CD4-positive, alpha-beta T cell (primary cell): ENCODE measurements around the gene EBF4. TPM values are rescaled to one million over a fixed set of nuclear protein-coding genes. Genes with fewer than 3 reads are reported as not detected.
A peak's percentile ranks its signal among the peaks of the same experiment; 100 is the strongest.

Source experiments
- ATAC-seq: fragments of 200-7000 bp; cut with Tn5 transposase; one replicate; pipeline ENCODE4 v1.10.0; 2022; ENCODE audit warnings: mild to moderate bottlenecking; ENCODE audit not compliant: poor library complexity
- CTCF ChIA-PET: fragments of 350-600 bp; sonication (Branson Sonifier 250); formaldehyde crosslinking; loops from one replicate; lab custom pipeline; 2021; ENCODE audit warnings: antibody characterized with exemption, inconsistent platforms; lab: Charles Lee
- POLR2A ChIA-PET: fragments of 350-600 bp; sonication (Branson Sonifier 250); formaldehyde crosslinking; loops from one replicate; lab custom pipeline; 2021; ENCODE audit warnings: antibody characterized with exemption, inconsistent platforms; lab: Charles Lee
- DNase-seq, 14 experiments: peaks; one replicate each; pipeline ENCODE4 v3.0.0-alpha.2; 2013 to 2020; ENCODE audit warnings: mixed read lengths in 2 of 14
- H3K27ac ChIP-seq, 2 donors: one replicate each; pipeline versions ENCODE4 v1.5.1 to v1.7.0; 2013; ENCODE audit warnings: low read length in 2 of 2, low read depth in 1 of 2, mild to moderate bottlenecking in 1 of 2
- H3K27me3 ChIP-seq, 2 experiments: 1 replicate in 1 of 2; 2 replicates in 1 of 2; pipeline versions ENCODE4 v1.6.1 to v1.7.0; 2013; ENCODE audit warnings: low read length in 2 of 2, control low read depth in 1 of 2, mild to moderate bottlenecking in 1 of 2, moderate library complexity in 1 of 2; ENCODE audit not compliant: insufficient read depth in 2 of 2, control insufficient read depth in 1 of 2
- H3K36me3 ChIP-seq: one replicate; pipeline ENCODE4 v1.6.1; 2013; ENCODE audit warnings: low read length, control low read depth; ENCODE audit not compliant: insufficient read depth
- H3K4me1 ChIP-seq: one replicate; pipeline ENCODE4 v1.6.1; 2013; ENCODE audit warnings: low read length, control low read depth; ENCODE audit not compliant: insufficient read depth
- H3K4me3 ChIP-seq: one replicate; pipeline ENCODE4 v1.5.1; 2013; ENCODE audit warnings: mild to moderate bottlenecking, low read length, moderate library complexity
- H3K9me3 ChIP-seq, 2 experiments: 1 replicate in 1 of 2; 2 replicates in 1 of 2; pipeline versions ENCODE4 v1.6.1 to v1.7.0; 2013; ENCODE audit warnings: low read length in 2 of 2, mild to moderate bottlenecking in 2 of 2, control low read depth in 1 of 2, moderate library complexity in 1 of 2; ENCODE audit not compliant: control insufficient read depth in 1 of 2, insufficient read depth in 1 of 2
- H3K27ac Mint-ChIP-seq: one replicate; pipeline ENCODE4 v1.8.0; 2020; ENCODE audit warnings: mixed read lengths
- H3K27me3 Mint-ChIP-seq: one replicate; pipeline ENCODE4 v1.8.0; 2021; ENCODE audit warnings: mixed read lengths
- H3K36me3 Mint-ChIP-seq: one replicate; pipeline ENCODE4 v1.8.0; 2021; ENCODE audit warnings: low read depth, mixed read lengths
- H3K4me1 Mint-ChIP-seq: one replicate; pipeline ENCODE4 v1.8.0; 2021; ENCODE audit warnings: low read depth, mixed read lengths
- H3K4me3 Mint-ChIP-seq: one replicate; pipeline ENCODE4 v1.8.0; 2020; ENCODE audit warnings: mild to moderate bottlenecking, mixed read lengths
- H3K9me3 Mint-ChIP-seq: one replicate; pipeline ENCODE4 v1.8.0; 2020; ENCODE audit warnings: mixed read lengths
- CTCF ChIP-seq: fragments of 200-600 bp; IDR thresholded peaks from one replicate; pipeline ENCODE4 v1.8.0; 2022; ENCODE audit warnings: antibody characterized with exemption, mild to moderate bottlenecking
- intact Hi-C, 2 experiments: fragments of 100-400 bp; cut with DNase I in 1 of 2; cut with micrococcal nuclease in 1 of 2; formaldehyde crosslinking; loops; one replicate each; pipeline versions ENCODE4 v1.15.1 to v1.9.0; 2023 to 2025; cut with DNase I, micrococcal nuclease
- total RNA-seq, 174 experiments: library from RNA in 2 of 174; stranded (reverse) in 2 of 174; gene quantifications; one replicate each; pipeline ENCODE4 v1.2.3 and lab custom pipeline; 2021 to 2026

Gene EBF4
- total RNA-seq, 2 experiments from 2014 or later: 4.2 to 5.1 TPM

GRCh38 chr20:2799688-2800520 lies 107.3 kb downstream of the EBF4 start:
- TF ChIP-seq CTCF: no peak
- Histone ChIP-seq H3K27ac (no peak overlapping the region), H3K36me3 (no peaks in the 10 kb centered on the region), H3K4me3 (peak overlapping the region; percentile 51), H3K4me1 (peaks cover 25% of the 10 kb centered on the region), H3K27me3 (peaks cover 50 to 57% of the 10 kb centered on the region in 2 experiments), H3K9me3 (peaks cover 0 to 14% of the 10 kb centered on the region in 2 experiments)
- peaks cover 25% of the 10 kb centered on the region for H3K4me1 Mint-ChIP-seq
- H3K36me3 Mint-ChIP-seq: no peaks in the 10 kb centered on the region
- H3K4me3 Mint-ChIP-seq: peak overlapping the region; percentile 88
- POLR2A ChIA-PET: interaction anchor here (1.6 kb wide), 1 partner anchor 40 kb away, joined by 3 read pairs; the partner anchor contains the start of genes PCED1A and VPS16
- H3K27ac Mint-ChIP-seq: no peak overlapping the region
- H3K9me3 Mint-ChIP-seq: no peaks in the 10 kb centered on the region
- intact Hi-C loops: loop anchor here in 1 of 2 experiments (10.0 kb wide), 1 partner anchor 1185 kb away; no protein-coding TSS in a partner anchor
- CTCF ChIA-PET: no interaction called here
- DNase-seq: peak in 1 of 14 experiments; percentile 14
- peak; percentile 17 for ATAC-seq
- H3K27me3 Mint-ChIP-seq: peaks cover 82% of the 10 kb centered on the region

- Mint-ChIP-seq H3K9me3 (no peaks in the 10 kb centered on the region), H3K4me1 (peaks cover 25% of the 10 kb centered on the region), H3K27ac (no peak within 1 kb of the TSS), H3K4me3 (peak within 1 kb of the TSS; percentile 88), H3K27me3 (peaks cover 81% of the 10 kb centered on the region), H3K36me3 (no peaks in the 10 kb centered on the region)
- H3K9me3 ChIP-seq: peaks cover 0 to 19% of the 10 kb centered on the region in 2 experiments
- POLR2A ChIA-PET: interaction anchor here (1.6 kb wide), 1 partner anchor 39 kb away, joined by 3 read pairs; the partner anchor contains the start of genes PCED1A and VPS16
- H3K36me3 ChIP-seq: no peaks in the 10 kb centered on the region
- H3K4me1 ChIP-seq: peaks cover 25% of the 10 kb centered on the region
- peak in 2 of 14 experiments; percentile 18 to 25 for DNase-seq
- no peak within 1 kb of the TSS for H3K27ac ChIP-seq
- peak within 1 kb of the TSS; percentile 51 for H3K4me3 ChIP-seq
- CTCF ChIA-PET: no interaction called here
- intact Hi-C loops: loop anchor here in 1 of 2 experiments (10.0 kb wide), 1 partner anchor 1184 kb away; no protein-coding TSS in a partner anchor
- TF ChIP-seq CTCF: no peak
- peaks cover 57 to 61% of the 10 kb centered on the region in 2 experiments for H3K27me3 ChIP-seq
- peak; percentile 11 for ATAC-seq
Measured at GRCh38 chr20:2800521-2801285, 108.1 kb downstream of the EBF4 start, which contains the start of gene CPXM1. TSS of gene CPXM1 (minus strand) at chr20:2800627. CDS start at chr20:2800572, 55 bp downstream.

DNA sequence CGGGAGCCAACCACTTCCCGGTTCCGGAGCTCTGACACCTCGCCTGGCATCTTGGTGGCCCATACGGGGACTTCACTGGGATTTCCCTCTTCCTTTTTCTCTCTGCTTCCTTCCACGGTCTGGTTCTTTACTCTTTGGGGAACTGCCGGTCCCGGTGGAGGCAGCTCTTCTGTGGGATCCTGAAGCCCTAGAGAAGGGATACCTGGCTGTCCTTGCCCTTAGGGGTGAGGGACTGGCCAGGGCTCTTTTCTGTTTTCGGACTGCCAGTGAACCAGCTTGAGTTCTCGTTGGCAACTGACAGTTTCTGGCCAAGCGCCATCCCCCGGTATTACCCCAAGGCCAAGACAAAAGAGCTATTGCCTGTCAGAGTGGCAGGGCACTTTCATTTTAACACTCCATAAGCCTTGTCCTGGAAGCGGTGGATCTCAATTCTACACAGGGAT lies 108.7 kb downstream of the EBF4 start:
- Histone ChIP-seq H3K4me3 (no peak overlapping the region), H3K36me3 (no peaks in the 10 kb centered on the region), H3K9me3 (peaks cover 0 to 19% of the 10 kb centered on the region in 2 experiments), H3K4me1 (peaks cover 25% of the 10 kb centered on the region), H3K27me3 (peaks cover 61 to 67% of the 10 kb centered on the region in 2 experiments), H3K27ac (no peak overlapping the region)
- Mint-ChIP-seq H3K4me3 (peak overlapping the region; percentile 87), H3K36me3 (no peaks in the 10 kb centered on the region), H3K27me3 (peaks cover 84% of the 10 kb centered on the region), H3K27ac (no peak overlapping the region), H3K4me1 (peaks cover 25% of the 10 kb centered on the region), H3K9me3 (no peaks in the 10 kb centered on the region)
- TF ChIP-seq CTCF: no peak
- intact Hi-C loops: loop anchor here in 1 of 2 experiments (10.0 kb wide), 1 partner anchor 1183 kb away; no protein-coding TSS in a partner anchor
- no peak for ATAC-seq
- DNase-seq: no peak
- POLR2A ChIA-PET: no interaction called here
- CTCF ChIA-PET: no interaction called here
